GM12872 (cell line): ENCODE results near the gene PTPRCAP.

Experiments used
- CTCF ChIP-seq: IDR thresholded peaks from 3 replicates; pipeline ENCODE4 v1.5.1; 2011; ENCODE audit warnings: low read depth, mild to moderate bottlenecking, low read length, moderate library complexity; ENCODE audit not compliant: insufficient read depth

The PTPRCAP gene

GRCh38 chr11:67437082-67437808, at the start of gene PTPRCAP:
Gene PTPRCAP (minus strand): TSS chr11:67437682. CDS start chr11:67437619, 63 bp downstream.
- TF ChIP-seq CTCF = no peak

- no peak for TF ChIP-seq CTCF
Observed at GRCh38 chr11:67486481-67487195, 49.2 kb upstream of the PTPRCAP start.

GRCh38 chr11:67484847-67485311, 47.4 kb upstream of the PTPRCAP start:
- TF ChIP-seq CTCF = no peak

- TF ChIP-seq CTCF = no peak
Observed at GRCh38 chr11:67483831-67484665, 46.6 kb upstream of the PTPRCAP start.

GRCh38 chr11:67482827-67483798, 45.6 kb upstream of the PTPRCAP start, which contains the start of gene AIP:
Gene AIP (plus strand): TSS chr11:67483026. CDS start chr11:67483159, 133 bp downstream.
- TF ChIP-seq CTCF = peak; percentile 34

GRCh38 chr11:67482275-67482826, 44.9 kb upstream of the PTPRCAP start:
- no peak for TF ChIP-seq CTCF
